Retinal pigment epithelial cell (primary cell): Measurements from ENCODE around the gene AMIGO2.

Experiments
- DNase-seq: peaks from one replicate; pipeline ENCODE4 v3.0.0-alpha.2; 2010; ENCODE audit warnings: low read depth
- H3K4me3 ChIP-seq: 2 replicates; pipeline ENCODE4 v1.5.1; 2011; ENCODE audit warnings: mild to moderate bottlenecking, low read length, control low read depth, moderate library complexity
- CTCF ChIP-seq: conservative IDR thresholded peaks from 2 replicates; pipeline ENCODE4 v1.5.1; 2011; ENCODE audit warnings: low read depth, low read length, control low read depth, inconsistent platforms

Gene AMIGO2

DNA sequence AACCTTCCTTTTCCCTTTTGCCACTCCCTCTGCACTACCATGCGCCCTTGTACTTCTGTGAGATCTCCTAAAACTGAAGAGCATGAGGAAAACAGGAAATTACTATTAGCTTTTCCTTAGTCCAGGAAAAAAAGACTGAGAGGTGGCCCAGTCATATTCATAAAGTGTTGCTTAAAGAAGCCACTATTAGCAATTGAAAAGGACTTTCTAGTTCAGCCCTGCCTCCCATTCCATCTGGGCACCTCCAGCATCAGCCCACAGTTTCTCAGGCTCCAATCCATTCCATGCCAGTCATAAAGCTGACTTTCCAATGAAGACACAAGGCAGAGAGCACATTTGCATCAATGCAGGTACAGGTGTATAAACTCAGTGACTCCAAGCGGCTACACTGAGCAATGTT, 19.9 kb upstream of the AMIGO2 start:
- TF ChIP-seq CTCF = no peak
- DNase-seq = no peak
- H3K4me3 ChIP-seq = no peak overlapping the region

GRCh38 chr12:47098099-47098498, 18.3 kb upstream of the AMIGO2 start:
- no peak for TF ChIP-seq CTCF
- H3K4me3 ChIP-seq = no peak overlapping the region
- DNase-seq = no peak

- no peak for TF ChIP-seq CTCF
- no peak for DNase-seq
These were observed 17.6 kb upstream of the AMIGO2 start for GRCh38 chr12:47097276-47097896.

DNA sequence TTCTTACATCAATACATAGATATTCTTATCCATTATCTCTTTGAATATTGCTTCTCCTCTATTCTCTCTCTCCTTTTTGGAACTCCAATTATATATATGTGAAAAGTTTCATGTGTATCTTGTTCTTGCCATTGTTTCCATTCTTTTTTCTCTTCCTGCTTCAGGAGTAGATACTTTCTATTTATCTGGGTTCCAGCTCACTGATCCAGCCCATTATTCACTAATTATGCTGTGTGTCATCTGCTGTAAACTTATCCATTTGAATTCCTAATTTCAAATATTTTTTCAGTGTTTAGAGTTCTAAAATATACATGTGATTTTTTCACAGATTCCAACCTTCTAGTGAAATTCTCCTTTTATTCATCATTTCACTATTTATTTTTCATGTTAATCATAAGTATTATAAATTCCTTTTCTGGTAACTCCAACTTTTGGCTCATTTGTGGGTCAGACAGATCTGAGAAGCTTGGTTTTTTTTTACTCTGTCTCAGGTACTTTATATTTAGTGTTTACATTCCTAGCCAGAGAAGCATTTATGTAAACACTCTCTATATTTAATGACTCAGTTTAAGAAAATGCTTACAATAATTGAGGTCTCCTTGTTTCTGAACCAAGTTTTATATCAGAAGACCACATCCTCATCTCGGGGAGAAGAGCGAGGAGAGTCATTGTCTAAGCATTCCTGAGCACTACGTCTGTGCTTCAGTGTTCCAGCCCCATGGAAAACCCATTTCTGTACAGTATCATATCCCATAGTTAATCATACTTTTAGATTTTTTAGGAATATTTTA, 15.9 kb upstream of the AMIGO2 start:
- TF ChIP-seq CTCF = no peak
- H3K4me3 ChIP-seq = no peak overlapping the region
- no peak for DNase-seq

More at GRCh38 chr12:47097276-47097896, 17.6 kb upstream of the AMIGO2 start:
- no peak overlapping the region for H3K4me3 ChIP-seq

GRCh38 chr12:47094804-47095203, 15.0 kb upstream of the AMIGO2 start:
- no peak for TF ChIP-seq CTCF
- no peak for DNase-seq
- H3K4me3 ChIP-seq = no peak overlapping the region

GRCh38 chr12:47091009-47091408, 11.2 kb upstream of the AMIGO2 start:
- H3K4me3 ChIP-seq = no peak overlapping the region
- no peak for DNase-seq
- TF ChIP-seq CTCF = no peak
